Mesothelial cell of epicardium (in vitro differentiated cells): ENCODE results near the gene CSNK2B. TPM values are rescaled to one million over a fixed set of nuclear protein-coding genes. Genes with fewer than 3 reads are reported as not detected.
A peak's percentile ranks its signal among the peaks of the same experiment; 100 is the strongest.

ENCODE experiments used
- DNase-seq, 2 experiments: peaks; one replicate each; pipeline ENCODE4 v3.0.0; 2021; ENCODE audit warnings: low spot score in 2 of 2; ENCODE audit not compliant: unreplicated experiment in 2 of 2
- H3K27ac Mint-ChIP-seq: 2 replicates; pipeline ENCODE4 v1.8.0; 2021; ENCODE audit warnings: mixed read lengths
- H3K27me3 Mint-ChIP-seq: 2 replicates; pipeline ENCODE4 v1.8.0; 2021; ENCODE audit warnings: low read depth, mixed read lengths
- H3K36me3 Mint-ChIP-seq: 2 replicates; pipeline ENCODE4 v1.8.0; 2021; ENCODE audit warnings: mixed read lengths
- H3K4me1 Mint-ChIP-seq: 2 replicates; pipeline ENCODE4 v1.8.0; 2021; ENCODE audit warnings: mixed read lengths
- H3K4me3 Mint-ChIP-seq: 2 replicates; pipeline ENCODE4 v1.8.0; 2021; ENCODE audit warnings: mild to moderate bottlenecking, moderate library complexity, mixed read lengths
- H3K9me3 Mint-ChIP-seq: 2 replicates; pipeline ENCODE4 v1.8.0; 2021; ENCODE audit warnings: mixed read lengths
- total RNA-seq: library from RNA; stranded (reverse); gene quantifications from 3 replicates; pipeline ENCODE4 v1.2.1, GENCODE V29; 2021
- TF ChIP-seq, protein P1 (sequence below): fragments of 200-600 bp; sonication (generic); IDR thresholded peaks from one replicate; pipeline ENCODE4 v1.5.0; 2021; ENCODE audit warnings: antibody characterized with exemption; ENCODE audit not compliant: unreplicated experiment

CSNK2B gene
- total RNA-seq, 1 donor from 2014 or later, result 157 TPM

DNA sequence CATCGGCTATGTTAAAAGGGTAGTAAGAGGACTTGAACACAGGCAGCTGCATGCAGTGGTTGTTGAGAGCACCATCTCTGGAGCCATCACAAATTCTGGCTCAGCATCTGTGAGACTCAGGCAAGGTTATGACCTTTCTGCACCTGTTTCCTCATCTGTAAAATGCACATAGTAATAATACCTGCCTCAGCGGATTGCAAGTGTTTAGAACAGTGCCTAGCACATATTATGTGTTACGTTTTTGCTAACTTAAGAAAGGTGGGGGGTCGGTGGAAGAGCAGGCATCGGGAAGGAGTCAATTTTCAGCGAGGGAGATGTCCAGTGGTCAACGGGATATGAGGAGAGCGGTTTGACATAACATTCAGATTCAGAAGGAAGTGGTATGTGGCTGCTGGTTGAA, 12.1 kb downstream of the CSNK2B start:
- Mint-ChIP-seq H3K27ac (no peak overlapping the region), H3K36me3 (peaks cover 3% of the 10 kb centered on the region), H3K9me3 (no peaks in the 10 kb centered on the region), H3K27me3 (no peaks in the 10 kb centered on the region), H3K4me1 (peaks cover 15% of the 10 kb centered on the region), H3K4me3 (no peak overlapping the region)
- TF ChIP-seq, protein P1, sequence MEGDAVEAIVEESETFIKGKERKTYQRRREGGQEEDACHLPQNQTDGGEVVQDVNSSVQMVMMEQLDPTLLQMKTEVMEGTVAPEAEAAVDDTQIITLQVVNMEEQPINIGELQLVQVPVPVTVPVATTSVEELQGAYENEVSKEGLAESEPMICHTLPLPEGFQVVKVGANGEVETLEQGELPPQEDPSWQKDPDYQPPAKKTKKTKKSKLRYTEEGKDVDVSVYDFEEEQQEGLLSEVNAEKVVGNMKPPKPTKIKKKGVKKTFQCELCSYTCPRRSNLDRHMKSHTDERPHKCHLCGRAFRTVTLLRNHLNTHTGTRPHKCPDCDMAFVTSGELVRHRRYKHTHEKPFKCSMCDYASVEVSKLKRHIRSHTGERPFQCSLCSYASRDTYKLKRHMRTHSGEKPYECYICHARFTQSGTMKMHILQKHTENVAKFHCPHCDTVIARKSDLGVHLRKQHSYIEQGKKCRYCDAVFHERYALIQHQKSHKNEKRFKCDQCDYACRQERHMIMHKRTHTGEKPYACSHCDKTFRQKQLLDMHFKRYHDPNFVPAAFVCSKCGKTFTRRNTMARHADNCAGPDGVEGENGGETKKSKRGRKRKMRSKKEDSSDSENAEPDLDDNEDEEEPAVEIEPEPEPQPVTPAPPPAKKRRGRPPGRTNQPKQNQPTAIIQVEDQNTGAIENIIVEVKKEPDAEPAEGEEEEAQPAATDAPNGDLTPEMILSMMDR, result no peak
- no peak for DNase-seq

DNA sequence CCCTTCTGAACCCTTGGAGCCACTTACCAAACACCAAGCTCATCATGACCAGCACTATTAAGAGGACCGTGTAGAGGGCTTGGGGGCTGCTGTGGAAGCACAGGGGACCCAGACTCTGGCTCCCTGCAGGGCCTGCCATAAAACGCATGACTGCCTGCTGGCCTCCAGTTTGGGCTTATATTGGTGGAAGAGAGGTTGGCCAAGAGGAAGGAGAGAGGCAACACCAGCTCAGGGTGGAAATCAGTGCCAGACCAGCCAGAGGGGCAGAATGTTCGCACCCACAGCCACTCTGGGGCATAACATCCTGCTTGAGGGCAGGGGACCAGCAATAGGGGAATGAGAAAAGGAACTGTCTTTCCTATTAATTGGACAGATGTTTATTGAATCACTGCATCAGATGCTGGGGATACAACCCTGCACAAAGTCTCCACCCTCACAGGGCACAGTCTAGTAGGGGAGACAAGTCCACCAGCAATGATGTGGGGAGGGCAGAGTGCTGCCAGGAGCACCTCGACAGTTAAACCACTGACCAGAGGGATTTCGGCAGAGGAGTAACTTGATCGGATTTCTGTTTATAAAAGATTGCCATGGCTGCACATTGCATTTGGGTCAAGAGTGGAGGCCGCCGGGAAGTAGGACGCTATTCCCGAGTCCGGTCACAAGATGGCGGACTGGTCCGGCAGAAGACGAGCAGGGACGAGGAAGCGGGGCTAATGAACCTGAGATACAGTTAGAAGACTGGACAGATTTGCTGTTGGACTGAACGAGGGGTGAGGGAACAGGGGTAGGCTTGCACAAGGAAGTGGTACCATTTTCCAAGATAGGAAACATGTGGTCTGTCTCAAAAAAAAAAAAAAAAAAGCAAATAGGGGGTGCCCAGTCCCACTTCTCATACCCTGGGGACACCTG, 14.6 kb downstream of the CSNK2B start, which contains the start of gene LY6G5C:
LY6G5C (minus strand) TSS at position 842 of the 909 bp plus-strand sequence; CDS start at position 148, 694 bp downstream.
- peak within 1 kb of the TSS; percentile 75 for H3K27ac Mint-ChIP-seq
- H3K36me3 Mint-ChIP-seq, result peaks cover under 1% of the 10 kb centered on the region
- peak; percentile 62 to 75 for DNase-seq
- TF ChIP-seq, protein P1, result no peak
- no peaks in the 10 kb centered on the region for H3K9me3 Mint-ChIP-seq
- H3K27me3 Mint-ChIP-seq, result no peaks in the 10 kb centered on the region
- H3K4me1 Mint-ChIP-seq, result peaks cover 22% of the 10 kb centered on the region
- peak within 1 kb of the TSS; percentile 80 for H3K4me3 Mint-ChIP-seq

DNA sequence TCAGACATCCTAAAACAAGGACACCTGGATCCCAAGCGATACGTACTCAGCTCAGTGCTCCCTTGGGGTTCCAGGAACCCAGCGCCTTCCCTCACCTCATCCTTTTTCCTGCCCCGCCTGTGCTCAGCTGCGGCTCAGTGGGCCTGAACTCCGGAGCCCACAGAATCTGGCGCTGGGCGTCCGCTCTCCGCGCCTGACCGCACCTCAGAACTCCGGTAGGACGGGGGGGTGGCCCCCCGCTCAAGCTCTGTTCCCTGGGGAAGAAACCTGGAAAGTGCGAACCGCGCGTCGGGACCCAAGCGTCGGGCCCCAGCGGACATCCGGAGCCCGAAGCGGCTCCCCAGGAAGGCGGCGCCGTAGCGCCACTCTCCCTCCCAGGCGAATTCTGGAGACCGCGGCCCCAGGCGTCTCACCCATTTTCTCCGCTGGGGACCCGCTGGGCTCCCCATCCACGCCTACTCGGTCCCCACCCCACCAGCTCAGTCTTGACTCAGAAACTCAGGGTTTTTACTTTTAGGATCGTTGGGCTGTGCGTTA, 15.3 kb downstream of the CSNK2B start:
- Mint-ChIP-seq H3K4me1 (peaks cover 22% of the 10 kb centered on the region), H3K4me3 (peak overlapping the region; percentile 80), H3K36me3 (peaks cover 6% of the 10 kb centered on the region), H3K27me3 (no peaks in the 10 kb centered on the region), H3K9me3 (no peaks in the 10 kb centered on the region), H3K27ac (peak overlapping the region; percentile 75)
- TF ChIP-seq, protein P1, result no peak
- peak in 1 of 2 experiments; percentile 54 for DNase-seq

DNA sequence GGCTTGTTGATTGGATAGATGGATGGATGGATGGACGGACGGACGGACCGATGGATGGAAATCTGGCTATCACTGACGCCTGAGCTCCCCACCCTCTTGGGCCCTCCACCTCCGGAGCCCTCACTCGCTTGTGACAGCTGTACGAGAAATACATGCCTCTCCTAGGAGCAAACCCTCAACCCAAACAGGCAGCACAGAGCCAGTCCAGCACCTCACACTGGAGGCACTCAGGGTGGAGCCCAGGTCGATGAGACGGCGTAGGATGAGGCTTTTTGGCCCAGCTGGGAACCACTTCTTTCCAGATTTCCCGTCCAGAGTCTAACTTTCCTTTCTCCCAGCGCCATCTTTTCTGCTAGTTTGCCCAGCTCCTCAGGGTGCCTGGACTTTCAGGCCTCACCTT, 17.7 kb downstream of the CSNK2B start:
- H3K9me3 Mint-ChIP-seq, result no peaks in the 10 kb centered on the region
- no peaks in the 10 kb centered on the region for H3K27me3 Mint-ChIP-seq
- DNase-seq, result no peak
- peak overlapping the region; percentile 80 for H3K4me3 Mint-ChIP-seq
- H3K27ac Mint-ChIP-seq, result peak overlapping the region; percentile 68
- TF ChIP-seq, protein P1, result no peak
- peaks cover 22% of the 10 kb centered on the region for H3K4me1 Mint-ChIP-seq
- peaks cover 19% of the 10 kb centered on the region for H3K36me3 Mint-ChIP-seq

DNA sequence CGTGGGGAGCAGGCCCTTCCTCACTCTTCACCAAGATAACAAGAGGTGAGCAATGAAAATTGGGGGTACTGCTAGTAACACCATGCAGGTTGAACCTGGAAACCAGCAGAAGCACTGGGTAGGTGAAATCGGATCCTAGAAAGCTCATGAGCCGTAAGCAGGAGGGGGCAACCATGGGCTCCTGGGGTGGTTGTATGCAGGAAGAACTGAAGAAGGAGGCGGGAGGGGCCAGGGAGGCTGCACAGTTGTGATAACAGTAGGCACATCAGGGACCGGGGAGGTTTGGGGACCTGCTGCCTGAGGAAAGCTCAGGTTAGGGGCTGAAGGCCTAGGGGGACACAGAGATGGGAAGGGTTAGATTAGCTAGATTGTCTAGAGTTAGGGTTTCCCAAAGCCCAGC, 20.6 kb downstream of the CSNK2B start:
- H3K9me3 Mint-ChIP-seq, result no peaks in the 10 kb centered on the region
- TF ChIP-seq, protein P1, result no peak
- peaks cover 26% of the 10 kb centered on the region for H3K36me3 Mint-ChIP-seq
- no peak overlapping the region for H3K4me3 Mint-ChIP-seq
- H3K4me1 Mint-ChIP-seq, result peaks cover 16% of the 10 kb centered on the region
- no peak for DNase-seq
- no peak overlapping the region for H3K27ac Mint-ChIP-seq
- no peaks in the 10 kb centered on the region for H3K27me3 Mint-ChIP-seq
